IPS-20b (cell line): ENCODE results near the gene R3HCC1L.
"Not testable (repeated sequence)": the region's sequence is repeated elsewhere in the genome, so short reads cannot be mapped to it uniquely, and the experiment has no call there.

ENCODE experiments used
- H3K27ac ChIP-seq: one replicate; pipeline ENCODE4 v1.5.1; 2013; ENCODE audit warnings: low read length
- H3K27me3 ChIP-seq: 2 replicates; pipeline ENCODE4 v1.6.1; 2013; ENCODE audit warnings: mild to moderate bottlenecking, low read length, inconsistent platforms; ENCODE audit not compliant: insufficient read depth
- H3K36me3 ChIP-seq: 2 replicates; pipeline ENCODE4 v1.6.1; 2013; ENCODE audit warnings: low read depth, mild to moderate bottlenecking, inconsistent platforms, low read length, moderate library complexity; ENCODE audit not compliant: insufficient read depth
- H3K4me1 ChIP-seq: 2 replicates; pipeline ENCODE4 v1.6.1; 2013; ENCODE audit warnings: mild to moderate bottlenecking, control low read depth, inconsistent platforms, low read length, moderate library complexity; ENCODE audit not compliant: insufficient read depth
- H3K4me3 ChIP-seq: 2 replicates; pipeline ENCODE4 v1.5.1; 2013; ENCODE audit warnings: mild to moderate bottlenecking, low read length, inconsistent platforms
- H3K9ac ChIP-seq: 2 replicates; pipeline ENCODE4 v1.6.1; 2013; ENCODE audit warnings: low read depth, mild to moderate bottlenecking, inconsistent platforms, low read length, moderate library complexity
- H3K9me3 ChIP-seq: 2 replicates; pipeline ENCODE4 v1.6.1; 2013; ENCODE audit warnings: mild to moderate bottlenecking, low read depth, low read length, inconsistent platforms; ENCODE audit not compliant: insufficient read depth

The R3HCC1L gene

DNA sequence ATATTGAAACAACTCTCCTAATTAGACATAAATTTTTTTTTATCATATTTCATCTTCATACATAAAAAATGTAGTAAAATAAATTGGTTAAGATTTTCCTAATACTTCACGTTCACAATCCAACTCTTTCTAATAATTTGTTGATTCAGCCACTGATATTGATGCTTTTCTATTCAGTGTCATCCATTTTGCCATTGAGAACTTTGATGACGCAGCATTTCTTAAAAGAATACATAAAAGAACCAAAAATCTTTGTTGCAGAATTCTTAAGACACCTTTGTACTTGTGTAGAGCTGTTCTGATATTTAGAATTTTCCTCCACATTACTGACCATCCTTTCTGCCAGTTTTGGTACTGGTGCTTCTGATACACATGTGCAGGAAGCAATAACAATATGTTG is 80.9 kb downstream of the R3HCC1L start:
- Histone ChIP-seq H3K36me3 (peaks cover 8% of the 10 kb centered on the region; the same call in 1 of the 2 replicates), H3K4me1 (no peaks in the 10 kb centered on the region), H3K9ac (no peak overlapping the region), H3K27ac (no peak overlapping the region), H3K27me3 (no peaks in the 10 kb centered on the region), H3K9me3 (no peaks in the 10 kb centered on the region), H3K4me3 (no peak overlapping the region)

GRCh38 chr10:98217801-98218200 is 83.3 kb downstream of the R3HCC1L start:
- Histone ChIP-seq H3K36me3 (no peaks in the 10 kb centered on the region), H3K4me3 (no peak overlapping the region), H3K27me3 (no peaks in the 10 kb centered on the region), H3K4me1 (no peaks in the 10 kb centered on the region), H3K9ac (no peak overlapping the region), H3K9me3 (no peaks in the 10 kb centered on the region), H3K27ac (no peak overlapping the region)

GRCh38 chr10:98223874-98224273 is 89.4 kb downstream of the R3HCC1L start:
- Histone ChIP-seq H3K4me3 (no peak overlapping the region), H3K9me3 (no peaks in the 10 kb centered on the region), H3K4me1 (no peaks in the 10 kb centered on the region), H3K36me3 (no peaks in the 10 kb centered on the region), H3K27me3 (no peaks in the 10 kb centered on the region), H3K27ac (no peak overlapping the region), H3K9ac (no peak overlapping the region)

- no peaks in the 10 kb centered on the region for H3K27me3 ChIP-seq
- no peak overlapping the region for H3K9ac ChIP-seq
- no peaks in the 10 kb centered on the region for H3K36me3 ChIP-seq
- H3K9me3 ChIP-seq, result no peaks in the 10 kb centered on the region
- H3K27ac ChIP-seq, result no peak overlapping the region
- H3K4me1 ChIP-seq, result no peaks in the 10 kb centered on the region
- no peak overlapping the region for H3K4me3 ChIP-seq
Observed at GRCh38 chr10:98224509-98224908, 90.1 kb downstream of the R3HCC1L start.

GRCh38 chr10:98224996-98225395 is 90.5 kb downstream of the R3HCC1L start:
- Histone ChIP-seq H3K27me3 (no peaks in the 10 kb centered on the region), H3K9me3 (no peaks in the 10 kb centered on the region), H3K27ac (no peak overlapping the region), H3K4me1 (no peaks in the 10 kb centered on the region), H3K9ac (no peak overlapping the region), H3K4me3 (no peak overlapping the region), H3K36me3 (no peaks in the 10 kb centered on the region)

DNA sequence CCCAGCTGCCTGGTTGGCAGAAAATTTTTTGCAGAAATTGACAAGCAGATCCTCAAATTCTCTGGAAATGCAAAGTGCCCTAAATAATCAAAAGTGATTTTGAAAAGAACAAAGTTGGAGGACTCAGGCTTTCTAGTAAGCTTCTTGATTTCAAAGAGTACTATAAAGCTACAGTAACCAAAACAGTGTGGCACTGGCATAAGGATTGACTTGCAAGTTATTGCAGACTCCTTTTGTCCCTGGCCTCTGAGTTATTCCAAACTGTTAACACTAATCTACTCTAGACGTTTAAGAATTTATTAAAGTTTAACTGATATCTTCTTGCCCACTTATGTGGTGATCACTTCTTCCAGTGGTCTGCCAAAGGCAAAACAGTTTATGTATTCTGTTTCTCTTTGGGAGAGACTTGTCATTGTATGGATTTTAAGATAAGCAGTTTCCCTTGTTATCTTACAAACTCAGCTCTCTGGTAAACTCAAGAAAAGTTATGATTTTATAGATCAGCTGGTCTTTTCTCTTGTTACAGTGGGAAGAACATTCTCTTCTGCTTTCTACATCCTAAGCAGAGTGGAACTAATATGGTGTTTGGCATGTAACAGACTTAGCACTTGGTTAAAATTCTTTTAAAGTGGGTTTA is 92.2 kb downstream of the R3HCC1L start:
- Histone ChIP-seq H3K36me3 (no peaks in the 10 kb centered on the region), H3K9me3 (no peaks in the 10 kb centered on the region), H3K9ac (no peak overlapping the region), H3K27me3 (no peaks in the 10 kb centered on the region), H3K27ac (no peak overlapping the region), H3K4me3 (no peak overlapping the region), H3K4me1 (no peaks in the 10 kb centered on the region)

GRCh38 chr10:98227713-98228112 is 93.3 kb downstream of the R3HCC1L start:
- not testable (repeated sequence) for H3K27ac ChIP-seq, H3K9me3 ChIP-seq, H3K4me3 ChIP-seq, H3K36me3 ChIP-seq, H3K27me3 ChIP-seq, H3K9ac ChIP-seq, H3K4me1 ChIP-seq

DNA sequence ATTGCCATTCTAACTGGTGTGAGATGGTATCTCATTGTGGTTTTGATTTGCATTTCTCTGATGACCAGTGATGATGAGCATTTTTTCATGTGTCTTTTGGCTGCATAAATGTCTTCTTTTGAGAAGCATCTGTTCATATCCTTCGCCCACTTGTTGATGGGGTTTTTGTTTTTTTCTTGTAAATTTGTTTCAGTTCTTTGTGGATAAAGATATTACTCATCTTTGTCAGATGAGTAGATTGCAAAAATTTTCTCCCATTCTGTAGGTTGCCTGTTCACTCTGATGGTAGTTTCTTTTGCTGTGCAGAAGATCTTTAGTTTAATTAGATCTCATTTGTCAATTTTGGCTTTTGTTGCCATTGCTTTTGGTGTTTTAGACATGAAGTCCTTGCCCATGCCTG is 93.8 kb downstream of the R3HCC1L start:
- H3K4me3 ChIP-seq, H3K9ac ChIP-seq, H3K36me3 ChIP-seq, H3K27ac ChIP-seq, H3K4me1 ChIP-seq, H3K27me3 ChIP-seq, H3K9me3 ChIP-seq: not testable (repeated sequence)

DNA sequence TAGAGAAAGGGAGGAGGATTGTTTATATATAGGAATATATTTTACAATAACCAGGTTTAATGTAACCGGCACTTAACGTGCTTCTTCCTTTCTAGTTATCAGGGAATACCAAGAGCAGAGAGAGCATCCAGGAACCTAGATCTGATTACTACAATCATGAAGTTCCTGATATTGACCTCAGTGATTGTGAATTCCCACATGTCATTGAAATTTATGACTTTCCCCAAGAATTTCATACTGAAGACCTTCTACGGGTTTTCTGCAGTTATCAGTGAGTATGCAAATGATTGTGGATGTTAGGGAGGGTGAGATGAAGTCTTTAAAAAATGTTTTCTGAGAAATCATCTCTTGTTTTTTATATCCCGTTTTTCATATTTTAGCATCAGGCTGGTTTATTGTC is 97.0 kb downstream of the R3HCC1L start:
- Histone ChIP-seq H3K9ac (no peak overlapping the region), H3K4me3 (no peak overlapping the region), H3K4me1 (no peaks in the 10 kb centered on the region), H3K9me3 (no peaks in the 10 kb centered on the region), H3K27ac (no peak overlapping the region), H3K36me3 (peaks cover 19% of the 10 kb centered on the region), H3K27me3 (no peaks in the 10 kb centered on the region)

- Histone ChIP-seq H3K27me3 (no peaks in the 10 kb centered on the region), H3K9ac (no peak overlapping the region), H3K4me1 (no peaks in the 10 kb centered on the region), H3K4me3 (no peak overlapping the region), H3K27ac (no peak overlapping the region), H3K36me3 (peaks cover 28% of the 10 kb centered on the region), H3K9me3 (no peaks in the 10 kb centered on the region)
Observed at GRCh38 chr10:98235846-98236245, 101.4 kb downstream of the R3HCC1L start.

DNA sequence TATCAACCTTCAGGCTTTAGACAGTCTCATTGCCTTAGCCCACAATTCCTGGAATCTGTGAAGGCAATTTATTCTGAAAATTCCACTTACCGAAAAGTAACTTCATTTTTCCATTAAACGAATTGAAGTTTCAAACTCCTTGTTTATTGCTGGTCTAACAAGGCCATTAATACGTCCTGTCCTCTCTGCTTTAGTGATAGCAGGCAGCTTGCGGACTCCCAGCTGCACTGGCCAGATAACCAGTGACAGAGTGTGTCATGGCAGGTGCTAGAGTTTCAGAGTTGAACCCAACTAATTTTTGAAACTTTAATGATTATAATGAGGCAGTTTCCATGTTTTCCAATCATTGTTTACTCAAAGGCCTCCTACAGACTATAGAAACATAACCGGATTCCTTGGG is 102.4 kb downstream of the R3HCC1L start:
- Histone ChIP-seq H3K9me3 (no peaks in the 10 kb centered on the region), H3K4me3 (no peak overlapping the region), H3K36me3 (peaks cover 28% of the 10 kb centered on the region), H3K27ac (no peak overlapping the region), H3K27me3 (no peaks in the 10 kb centered on the region), H3K9ac (no peak overlapping the region), H3K4me1 (no peaks in the 10 kb centered on the region)

DNA sequence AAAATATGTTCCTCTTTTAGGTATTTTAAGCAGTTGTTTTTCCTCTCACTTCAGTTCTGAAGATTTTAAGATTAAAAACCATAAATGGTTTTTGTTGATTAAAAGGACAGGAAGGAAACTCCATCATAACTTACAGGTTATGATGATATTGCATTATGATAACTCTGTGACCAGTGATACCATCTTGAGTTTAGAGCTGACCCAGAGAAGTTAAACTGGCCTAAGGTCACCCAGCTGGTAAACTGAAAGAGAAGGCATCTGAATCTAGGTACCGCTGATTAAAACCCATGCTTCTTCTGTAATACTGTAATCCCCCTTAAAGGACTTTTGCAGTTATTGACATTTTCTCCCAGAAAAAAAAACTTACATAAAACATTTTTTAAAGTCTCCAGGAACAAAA is 103.9 kb downstream of the R3HCC1L start:
- no peak overlapping the region for H3K9ac ChIP-seq
- H3K4me3 ChIP-seq, result no peak overlapping the region
- no peak overlapping the region for H3K27ac ChIP-seq
- H3K27me3 ChIP-seq, result no peaks in the 10 kb centered on the region
- H3K36me3 ChIP-seq, result peaks cover 28% of the 10 kb centered on the region
- no peaks in the 10 kb centered on the region for H3K9me3 ChIP-seq
- no peaks in the 10 kb centered on the region for H3K4me1 ChIP-seq
